Stimulated activated CD8-positive, alpha-beta memory T cell treated with anti-CD3 and anti-CD28 coated beads, Interleukin-15, amount 100 ng/mL, for 1 hour (primary cell): Measurements from ENCODE around the gene THRA.
"Not testable (repeated sequence)": the region's sequence is repeated elsewhere in the genome, so short reads cannot be mapped to it uniquely, and the experiment has no call there.

Experiments
- DNase-seq: peaks from one replicate; pipeline ENCODE4 v3.0.0-alpha.2; 2020; ENCODE audit warnings: low read depth

THRA gene

DNA sequence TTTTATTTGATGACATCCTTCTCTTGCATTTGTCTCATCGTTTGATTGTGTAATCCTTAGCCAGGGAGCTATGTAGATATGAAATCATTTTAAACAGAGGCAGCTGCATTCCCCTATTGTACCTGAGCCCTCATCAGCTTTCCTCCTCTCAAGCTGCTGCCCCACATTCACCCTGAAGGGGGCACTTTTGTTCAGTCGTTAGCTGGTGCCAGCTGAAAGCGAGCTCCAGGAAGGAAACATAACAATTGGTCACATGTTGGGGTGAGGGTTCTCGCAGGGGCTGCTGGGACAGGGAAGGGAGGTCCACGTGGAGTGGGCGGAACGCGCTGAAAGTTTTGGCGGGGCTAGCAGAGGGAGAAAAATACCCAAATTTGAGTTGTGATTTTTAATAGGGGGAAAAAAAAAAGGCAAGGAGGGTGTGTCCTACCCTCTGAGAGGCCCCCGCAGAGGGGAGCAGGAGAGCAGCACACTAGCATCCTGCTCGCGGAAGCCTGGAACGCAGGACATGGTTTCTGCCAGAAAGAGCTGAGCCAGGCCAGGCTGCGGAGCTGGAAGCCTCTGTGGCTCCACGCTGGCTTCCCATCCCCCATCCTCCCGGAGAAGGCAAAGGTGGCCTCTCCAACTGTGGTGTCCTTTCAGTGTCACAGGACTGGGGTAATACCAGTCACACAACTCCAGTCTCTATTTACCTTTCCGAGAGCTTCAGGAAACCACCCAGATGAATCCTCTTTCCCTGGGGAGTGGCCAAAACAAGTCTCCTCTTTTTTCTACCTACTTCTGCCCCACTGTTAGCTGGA, 50.5 kb downstream of the THRA start:
- DNase-seq: peak; percentile 91

DNA sequence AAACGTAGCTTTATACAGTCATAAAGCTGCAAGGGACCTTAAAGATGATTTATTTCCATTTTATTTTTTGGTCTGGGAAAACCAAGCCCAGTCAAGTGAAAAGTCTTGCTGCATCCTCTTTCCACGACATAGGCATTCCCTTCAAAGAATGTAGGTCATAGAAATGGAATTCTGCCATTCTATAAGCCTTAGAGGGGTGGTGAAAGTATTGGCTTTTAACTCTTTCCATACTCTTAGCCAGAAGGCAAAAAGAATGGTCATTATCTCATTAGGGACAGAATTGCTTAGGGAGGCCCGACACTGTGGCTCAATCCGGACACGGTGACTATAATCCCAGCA, 51.1 kb downstream of the THRA start:
- DNase-seq: no peak

DNA sequence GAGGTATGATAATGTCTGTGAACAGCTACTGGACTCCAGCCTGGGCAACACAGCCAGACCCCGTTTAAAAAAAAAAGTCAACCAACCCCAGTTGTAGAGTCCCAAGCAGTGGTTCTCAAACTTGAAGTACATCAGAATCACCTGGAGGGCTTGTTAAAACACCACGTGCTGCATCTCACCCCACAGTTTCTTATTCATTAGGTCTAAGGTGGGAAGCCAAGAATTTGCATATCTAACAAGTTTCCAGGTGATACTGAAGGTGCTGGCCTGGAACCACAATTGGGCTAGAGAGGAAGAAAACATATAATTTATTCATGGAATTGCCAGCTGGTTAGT, 52.3 kb downstream of the THRA start:
- DNase-seq: no peak

DNA sequence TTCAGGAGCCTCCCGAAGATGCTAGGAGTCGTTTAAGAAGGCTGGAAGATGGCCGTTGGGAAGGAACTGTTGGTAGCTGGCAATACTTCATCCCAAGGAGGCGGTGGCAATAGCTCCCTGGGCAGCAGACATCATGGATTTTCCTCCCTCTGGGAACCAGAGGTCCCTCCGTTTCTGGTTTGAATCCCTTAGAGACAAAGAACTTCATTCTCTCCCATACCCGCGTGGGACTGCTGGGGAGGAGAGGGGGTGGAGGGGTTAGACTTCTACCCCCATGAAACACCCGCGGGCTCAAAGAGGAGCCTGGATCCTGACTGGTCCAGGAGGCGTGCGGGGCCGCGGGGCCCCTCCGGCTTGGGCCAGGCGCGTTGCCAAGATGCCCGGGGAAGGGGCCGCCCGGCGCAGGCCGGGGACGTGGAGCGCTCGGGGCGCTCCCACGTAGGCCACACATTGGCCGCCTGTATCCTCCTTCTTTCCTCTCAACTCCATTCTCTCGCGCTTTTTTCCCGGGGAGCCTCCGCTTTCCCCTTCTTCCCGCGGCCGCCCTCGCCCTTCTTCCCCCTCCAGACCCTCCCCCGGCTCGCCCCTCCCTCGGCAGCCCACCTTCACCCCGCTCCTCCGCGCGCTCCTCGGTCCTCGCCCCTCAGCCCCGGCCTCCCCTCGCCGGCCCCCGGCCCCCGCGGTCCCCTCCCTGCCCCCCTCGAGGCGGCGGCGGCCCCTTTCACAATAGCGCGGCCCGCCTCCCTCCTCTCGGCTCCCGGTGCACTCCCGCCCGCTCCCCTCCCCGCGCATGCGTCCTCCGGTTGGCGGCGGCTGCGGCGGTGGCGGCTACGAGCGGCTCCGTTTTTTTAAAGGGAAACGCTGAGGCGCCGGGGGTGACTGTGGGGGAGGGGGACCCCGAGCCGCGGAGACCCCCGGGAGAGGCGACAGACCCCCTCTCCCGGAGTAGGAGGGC, 58.7 kb downstream of the THRA start, which contains the start of gene MSL1:
Gene MSL1 (plus strand): TSS at position 791 of the 955 bp plus-strand sequence. CDS start 642 bp downstream, outside the sequence.
- DNase-seq: peak; percentile 64

DNA sequence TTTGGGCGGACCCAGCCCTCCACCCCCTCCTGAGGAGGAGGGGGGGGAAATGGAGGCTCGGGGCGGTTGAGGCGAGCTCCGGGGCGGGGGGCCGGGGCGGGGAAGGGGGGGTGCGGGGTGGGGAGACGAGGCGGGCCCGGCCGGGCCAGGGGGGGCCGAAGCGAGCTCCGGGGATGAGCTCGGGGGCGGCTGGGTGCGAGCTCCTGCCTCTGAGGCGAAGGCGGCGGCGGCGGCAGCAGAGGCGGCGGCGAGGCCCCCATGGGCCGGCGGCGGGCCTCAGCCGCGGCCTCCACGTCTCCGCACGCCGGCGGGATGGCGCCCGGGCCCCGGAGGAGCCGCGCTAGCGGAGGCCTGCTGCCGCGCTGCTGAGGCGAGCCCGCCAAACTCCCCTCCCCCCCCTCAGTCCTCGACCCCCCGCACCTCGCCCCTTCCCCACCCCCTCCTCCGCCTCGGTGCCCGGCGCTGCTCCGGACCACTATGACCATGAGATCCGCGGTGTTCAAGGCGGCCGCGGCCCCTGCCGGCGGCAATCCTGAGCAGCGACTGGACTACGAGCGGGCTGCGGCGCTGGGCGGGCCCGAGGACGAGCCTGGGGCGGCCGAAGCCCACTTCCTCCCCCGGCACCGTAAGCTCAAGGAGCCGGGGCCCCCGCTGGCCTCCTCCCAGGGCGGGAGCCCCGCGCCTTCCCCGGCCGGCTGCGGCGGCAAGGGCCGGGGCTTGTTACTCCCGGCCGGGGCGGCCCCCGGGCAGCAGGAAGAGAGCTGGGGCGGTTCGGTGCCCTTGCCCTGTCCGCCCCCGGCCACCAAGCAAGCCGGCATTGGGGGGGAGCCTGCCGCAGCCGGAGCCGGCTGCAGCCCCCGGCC, 59.6 kb downstream of the THRA start:
- DNase-seq: no peak

DNA sequence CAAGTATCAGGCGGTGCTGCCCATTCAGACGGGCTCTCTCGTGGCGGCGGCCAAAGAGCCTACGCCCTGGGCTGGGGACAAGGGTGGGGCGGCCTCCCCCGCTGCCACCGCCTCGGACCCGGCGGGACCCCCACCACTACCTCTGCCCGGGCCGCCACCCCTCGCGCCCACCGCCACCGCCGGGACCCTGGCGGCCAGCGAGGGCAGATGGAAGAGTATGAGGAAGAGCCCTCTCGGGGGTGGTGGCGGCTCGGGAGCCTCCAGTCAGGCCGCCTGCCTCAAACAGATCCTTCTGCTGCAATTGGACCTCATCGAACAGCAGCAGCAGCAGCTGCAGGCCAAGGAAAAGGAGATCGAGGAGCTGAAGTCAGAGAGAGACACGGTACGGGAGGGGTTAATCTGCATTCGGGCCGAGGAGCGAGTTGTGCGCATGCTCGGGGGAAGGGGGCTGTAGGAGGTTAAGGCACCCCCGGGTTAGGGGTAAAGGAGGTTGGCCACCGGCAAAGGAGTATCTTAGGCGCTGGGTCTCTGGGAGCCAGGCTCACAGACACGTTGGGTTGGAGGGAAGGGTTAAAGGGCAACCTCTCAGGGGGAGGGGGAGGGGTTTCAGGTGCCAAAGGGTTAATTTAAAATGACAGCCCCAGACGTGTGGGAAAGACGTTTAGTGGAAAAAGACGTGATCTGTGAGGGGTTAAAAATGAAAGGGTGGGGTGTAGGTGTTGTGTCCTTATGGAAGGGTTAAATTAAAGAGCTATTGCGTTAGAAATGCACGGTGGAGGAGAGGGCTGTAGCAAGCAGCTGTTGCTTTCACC, 60.4 kb downstream of the THRA start:
- DNase-seq: no peak

DNA sequence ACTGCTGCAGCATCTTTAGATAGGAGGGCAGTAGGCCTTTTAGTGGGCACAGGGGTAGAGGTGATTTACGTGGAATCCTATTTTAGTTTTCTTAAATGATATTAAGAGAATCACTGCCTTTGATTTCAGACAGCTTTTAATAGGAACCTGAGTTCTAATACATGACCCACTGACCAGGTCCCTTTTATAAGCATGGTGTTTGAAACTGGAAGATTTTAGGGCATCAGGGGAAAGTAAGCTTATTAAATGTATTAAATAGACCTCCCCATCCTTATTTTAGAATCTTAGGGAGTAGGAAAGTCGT, 61.0 kb downstream of the THRA start:
- no peak for DNase-seq

DNA sequence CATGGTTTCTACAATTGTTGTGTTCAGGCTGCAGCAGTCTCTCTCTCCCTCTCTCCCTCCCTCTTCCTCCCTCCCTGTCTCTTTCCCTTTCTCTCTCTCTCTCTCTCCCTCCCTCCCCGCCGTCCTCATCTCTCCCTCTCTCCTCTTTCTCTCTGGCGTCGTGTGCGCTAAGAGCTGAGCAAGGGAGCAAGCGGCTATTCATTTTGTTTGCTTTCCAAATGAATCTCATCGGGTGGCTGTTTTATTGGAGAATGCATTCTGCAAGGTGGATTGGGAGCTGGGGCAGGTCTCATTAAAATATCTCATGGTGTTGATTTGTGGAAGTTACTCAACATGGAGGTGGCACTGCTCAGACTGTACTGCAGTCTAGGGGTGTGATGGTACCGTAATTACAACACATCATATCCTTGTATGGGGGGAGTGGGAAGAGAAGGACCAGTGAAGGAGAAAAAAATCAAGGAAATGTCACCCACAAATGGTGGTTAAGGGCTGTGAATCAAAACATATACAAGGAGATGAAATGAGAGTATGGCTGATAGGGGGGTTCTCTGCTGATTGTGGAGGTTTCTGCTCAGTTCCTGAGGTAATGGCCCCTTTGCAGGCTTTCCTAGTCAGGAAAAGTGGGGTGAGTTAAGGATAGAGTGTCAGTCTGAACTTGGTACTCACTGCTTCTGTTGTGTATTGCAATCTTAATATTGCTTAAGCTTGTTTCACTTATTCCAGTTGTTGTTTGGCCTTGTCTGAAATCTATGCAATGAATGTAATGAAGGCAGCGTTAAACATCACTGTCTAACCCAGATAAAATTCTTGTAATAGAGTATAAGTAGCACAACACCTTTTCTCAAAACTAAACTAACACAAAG, 61.7 kb downstream of the THRA start:
- no peak for DNase-seq

DNA sequence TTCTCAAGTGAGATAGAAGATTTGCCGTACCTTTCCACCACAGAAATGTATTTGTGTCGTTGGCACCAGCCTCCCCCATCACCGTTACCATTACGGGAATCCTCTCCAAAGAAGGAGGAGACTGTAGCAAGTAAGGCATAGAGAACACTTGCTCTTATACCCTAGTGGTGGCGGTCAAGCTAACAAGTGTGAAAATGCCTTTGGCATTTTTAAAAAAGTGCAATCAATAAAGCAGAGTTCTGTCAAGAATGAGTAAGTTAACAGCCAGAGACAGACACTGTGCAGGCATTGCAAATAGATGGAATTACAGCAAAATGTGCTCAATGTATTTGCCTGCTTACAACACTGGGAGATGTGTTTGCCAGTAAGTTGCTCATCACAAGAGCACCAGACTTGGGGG, 66.7 kb downstream of the THRA start:
- DNase-seq: no peak

DNA sequence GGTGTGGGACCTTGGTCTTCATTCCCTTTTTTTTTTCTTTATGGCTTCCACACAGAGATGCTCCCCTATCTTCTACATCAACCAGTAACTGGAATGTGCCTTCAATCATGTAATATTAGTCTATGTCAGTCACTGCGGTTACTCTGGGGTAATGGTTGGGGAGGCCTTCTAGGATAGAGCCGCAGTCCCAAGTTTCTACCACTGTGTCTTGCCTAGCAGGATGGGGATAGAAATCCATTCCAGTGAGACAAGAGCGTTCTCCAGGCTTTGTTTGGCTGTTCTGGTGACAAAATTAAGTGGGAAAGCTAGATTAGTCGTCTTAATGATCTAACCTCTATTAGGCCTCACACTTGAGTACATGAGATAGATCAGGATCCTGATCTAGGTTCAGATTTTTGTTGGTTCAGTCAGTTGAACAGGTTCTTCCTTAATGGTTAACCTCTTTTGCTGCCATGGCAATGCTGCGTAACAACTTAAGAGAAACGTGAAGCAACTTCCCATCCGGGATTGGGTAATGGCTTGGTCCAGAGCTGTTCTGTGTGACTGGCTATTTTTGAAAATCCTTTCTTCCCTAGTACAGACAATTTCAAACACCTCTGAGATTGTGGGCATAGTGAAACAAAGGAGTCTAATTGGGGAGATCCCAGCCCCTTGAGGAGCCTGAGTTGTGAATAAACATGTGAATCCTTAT, 67.7 kb downstream of the THRA start:
- DNase-seq: no peak

DNA sequence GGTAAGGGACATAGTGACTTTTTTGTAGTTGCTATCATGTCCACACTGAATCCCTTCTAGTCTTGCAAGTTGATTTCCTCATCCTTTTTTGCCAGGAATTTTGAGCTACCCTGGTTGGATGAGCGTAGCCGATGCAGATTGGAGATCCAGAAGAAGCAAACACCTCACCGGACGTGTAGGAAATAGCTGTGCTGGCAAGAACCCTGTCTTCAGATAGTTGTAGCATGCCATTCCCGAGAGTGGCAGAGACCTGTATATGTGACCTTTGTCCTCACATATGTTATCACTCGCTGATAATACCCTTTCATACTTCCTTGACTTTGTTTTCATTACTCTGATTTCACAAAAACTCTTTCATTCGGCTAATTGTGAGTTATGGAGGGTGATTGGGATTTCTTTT, 71.4 kb downstream of the THRA start:
- DNase-seq: no peak

DNA sequence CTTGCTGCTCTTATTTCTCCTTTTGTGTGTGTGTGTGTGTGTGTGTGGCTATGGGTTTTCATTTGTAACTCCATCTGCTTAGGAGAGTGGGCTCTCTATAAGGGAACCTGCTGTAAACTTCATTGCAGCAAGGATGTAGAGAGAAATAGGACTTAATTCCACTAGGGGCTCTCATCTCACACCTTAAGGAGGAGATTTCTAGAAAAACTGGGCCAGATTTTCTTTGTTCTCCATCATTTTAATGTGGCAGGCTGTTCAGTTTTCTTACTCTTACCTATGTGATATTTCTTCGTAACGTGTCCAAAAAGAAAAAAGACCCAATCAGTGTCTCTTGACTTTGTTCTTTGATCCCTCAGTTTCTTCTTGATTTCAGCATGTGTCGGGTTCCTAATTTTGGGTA, 73.1 kb downstream of the THRA start:
- no peak for DNase-seq

DNA sequence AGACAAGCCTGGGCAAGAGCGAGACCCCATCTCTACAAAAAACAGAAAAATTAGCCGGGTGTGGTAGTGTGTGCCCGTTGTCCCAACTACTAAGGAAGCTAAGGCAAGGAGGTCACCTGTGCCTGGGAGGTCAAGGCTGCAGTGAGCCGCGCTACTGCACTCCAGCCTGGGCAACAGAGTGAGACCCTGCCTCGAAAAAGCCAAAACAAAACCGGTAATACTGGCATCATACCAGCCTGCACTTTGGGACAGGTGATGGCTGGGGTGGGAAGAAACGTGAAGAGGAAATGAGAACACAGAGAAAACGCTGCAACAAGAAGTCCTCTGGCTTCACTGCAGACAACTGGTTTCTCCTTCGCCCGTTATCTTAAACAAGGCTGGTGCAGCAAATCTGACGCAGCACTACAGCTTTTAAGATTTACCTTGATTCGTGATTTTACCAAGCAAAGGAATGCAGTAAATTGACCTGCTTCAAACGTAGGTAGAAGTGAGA, 76.8 kb downstream of the THRA start:
- DNase-seq: no peak

DNA sequence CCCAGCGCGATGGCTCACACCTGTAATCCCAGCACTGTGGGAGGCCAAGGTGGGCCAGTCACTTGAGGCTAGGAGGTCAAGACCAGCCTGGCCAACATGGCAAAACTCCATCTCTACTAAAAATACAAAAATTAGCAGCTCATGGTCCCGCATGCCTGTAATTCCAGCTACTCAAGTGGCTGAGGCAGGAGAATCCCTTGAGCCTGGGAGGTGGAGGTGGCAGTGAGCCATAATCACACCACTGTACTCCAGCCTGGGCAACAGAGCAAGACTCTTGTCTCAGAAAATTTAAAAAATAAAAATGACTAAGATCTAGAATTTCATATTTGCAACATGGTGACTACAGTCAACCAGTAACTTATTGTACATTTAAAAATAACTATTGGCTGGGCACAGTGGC, 80.4 kb downstream of the THRA start:
- not testable (repeated sequence) for DNase-seq
